UCSD-AML1 (cell line): ENCODE results near the gene MAN2B1.
"Not testable (repeated sequence)": the region's sequence is repeated elsewhere in the genome, so short reads cannot be mapped to it uniquely, and the experiment has no call there.

Experiments
- DNase-seq: peaks from one replicate; lab custom pipeline; 2025; ENCODE audit not compliant: unreplicated experiment; lab: John Stamatoyannopoulos, UW

MAN2B1 gene

GRCh38 chr19:12666265-12667048 lies at the start of gene MAN2B1, which contains the start of gene WDR83:
Gene MAN2B1, minus strand, starts transcription at chr19:12666742. Its CDS starts 41 bp downstream, at chr19:12666701.
Gene WDR83, plus strand, starts transcription at chr19:12666807. Its CDS starts 2,984 bp downstream, at chr19:12669791.
- DNase-seq: peak; percentile 86

- DNase-seq: no peak
Measured at GRCh38 chr19:12715929-12716328, 49.4 kb upstream of the MAN2B1 start.

- DNase-seq: no peak
Measured at GRCh38 chr19:12715102-12715501, 48.6 kb upstream of the MAN2B1 start.

GRCh38 chr19:12713304-12713703 lies 46.8 kb upstream of the MAN2B1 start:
- DNase-seq: not testable (repeated sequence)

- DNase-seq: not testable (repeated sequence)
Measured at GRCh38 chr19:12712077-12712476, 45.5 kb upstream of the MAN2B1 start.

GRCh38 chr19:12711187-12711586 lies 44.6 kb upstream of the MAN2B1 start:
- DNase-seq: no peak

GRCh38 chr19:12708641-12709040 lies 42.1 kb upstream of the MAN2B1 start:
- DNase-seq: no peak

GRCh38 chr19:12706332-12706718 lies 39.8 kb upstream of the MAN2B1 start:
- DNase-seq: no peak

GRCh38 chr19:12705654-12706331 lies 39.3 kb upstream of the MAN2B1 start:
- no peak for DNase-seq

- no peak for DNase-seq
Measured at GRCh38 chr19:12705169-12705568, 38.6 kb upstream of the MAN2B1 start.

- DNase-seq: no peak
Measured at GRCh38 chr19:12703046-12703445, 36.5 kb upstream of the MAN2B1 start.

- no peak for DNase-seq
Measured at GRCh38 chr19:12701596-12702282, 35.2 kb upstream of the MAN2B1 start.

- DNase-seq: no peak
Measured at GRCh38 chr19:12698138-12698537, 31.6 kb upstream of the MAN2B1 start.

- not testable (repeated sequence) for DNase-seq
Measured at GRCh38 chr19:12697425-12697824, 30.9 kb upstream of the MAN2B1 start.

GRCh38 chr19:12696366-12697335 lies 30.1 kb upstream of the MAN2B1 start, which contains the start of gene FBXW9:
Gene FBXW9, minus strand, starts transcription at chr19:12696631. Its CDS starts 50 bp downstream, at chr19:12696581.
- peak; percentile 95 for DNase-seq

GRCh38 chr19:12695997-12696365 lies 29.4 kb upstream of the MAN2B1 start:
- DNase-seq: no peak

- DNase-seq: no peak
Measured at GRCh38 chr19:12695514-12695913, 29.0 kb upstream of the MAN2B1 start.

GRCh38 chr19:12695096-12695495 lies 28.6 kb upstream of the MAN2B1 start:
- DNase-seq: no peak

GRCh38 chr19:12694641-12695040 lies 28.1 kb upstream of the MAN2B1 start:
- no peak for DNase-seq

GRCh38 chr19:12692960-12693359 lies 26.4 kb upstream of the MAN2B1 start:
- no peak for DNase-seq
